Activated naive CD4-positive, alpha-beta T cell treated with anti-CD3 and anti-CD28 coated beads, Interleukin-2, amount 50 U/mL, for 24 hours (primary cell): ENCODE results near the gene LPCAT1.
A peak's percentile ranks its signal among the peaks of the same experiment; 100 is the strongest.
"Not testable (repeated sequence)": the region's sequence is repeated elsewhere in the genome, so short reads cannot be mapped to it uniquely, and the experiment has no call there.

Experiments used
- H3K27ac Mint-ChIP-seq: one replicate; pipeline ENCODE4 v1.8.0; 2021; ENCODE audit warnings: mild to moderate bottlenecking, mixed read lengths
- H3K27me3 Mint-ChIP-seq: one replicate; pipeline ENCODE4 v1.8.0; 2021; ENCODE audit warnings: mixed read lengths
- H3K36me3 Mint-ChIP-seq: one replicate; pipeline ENCODE4 v1.8.0; 2021; ENCODE audit warnings: mixed read lengths
- H3K4me1 Mint-ChIP-seq: one replicate; pipeline ENCODE4 v1.8.0; 2021; ENCODE audit warnings: mixed read lengths
- H3K4me3 Mint-ChIP-seq: one replicate; pipeline ENCODE4 v1.8.0; 2021; ENCODE audit warnings: mild to moderate bottlenecking, mixed read lengths
- H3K9me3 Mint-ChIP-seq: one replicate; pipeline ENCODE4 v1.8.0; 2021; ENCODE audit warnings: mixed read lengths

The LPCAT1 gene

GRCh38 chr5:1510151-1510561 is 13.6 kb downstream of the LPCAT1 start:
- Mint-ChIP-seq H3K9me3 (no peaks in the 10 kb centered on the region), H3K27ac (peak overlapping the region; percentile 41), H3K36me3 (peaks cover 1% of the 10 kb centered on the region), H3K4me1 (peaks cover 14% of the 10 kb centered on the region), H3K4me3 (no peak overlapping the region), H3K27me3 (no peaks in the 10 kb centered on the region)

GRCh38 chr5:1509346-1510085 is 14.2 kb downstream of the LPCAT1 start:
- Mint-ChIP-seq H3K27ac (peak overlapping the region; percentile 43), H3K9me3 (no peaks in the 10 kb centered on the region), H3K4me1 (peaks cover 14% of the 10 kb centered on the region), H3K36me3 (peaks cover 1% of the 10 kb centered on the region), H3K27me3 (no peaks in the 10 kb centered on the region), H3K4me3 (no peak overlapping the region)

DNA sequence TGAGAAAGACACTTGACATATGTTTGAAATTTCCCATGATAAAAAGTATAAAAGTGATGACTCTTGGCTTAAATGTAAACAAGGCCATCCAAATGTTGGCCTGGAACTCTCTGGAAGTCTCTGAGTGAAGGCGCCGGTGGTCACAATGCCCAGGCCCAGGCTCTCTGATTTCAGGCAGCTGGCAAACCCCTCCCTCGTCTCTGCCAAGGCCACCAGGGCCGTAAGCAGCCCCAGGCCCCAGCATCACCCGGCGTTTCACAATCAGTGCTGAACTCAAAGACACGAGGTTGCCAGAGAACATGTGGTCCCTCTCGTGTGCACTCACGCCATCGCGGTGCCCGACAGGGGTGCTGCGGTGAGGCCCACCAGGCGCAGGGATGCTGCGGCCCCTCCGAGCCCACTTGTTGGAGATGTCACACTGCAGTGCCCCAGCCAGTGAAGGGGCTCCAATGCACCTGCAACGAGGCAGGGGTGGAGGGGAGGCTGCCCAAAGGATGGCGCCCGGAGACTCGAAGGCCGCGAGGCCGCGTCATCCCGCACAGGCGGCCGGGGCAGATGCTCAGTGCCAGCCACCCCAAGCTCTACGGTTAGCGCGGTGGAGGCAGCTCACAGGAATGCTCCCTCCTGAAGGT is 15.0 kb downstream of the LPCAT1 start:
- Mint-ChIP-seq H3K27me3 (no peaks in the 10 kb centered on the region), H3K4me3 (no peak overlapping the region), H3K9me3 (no peaks in the 10 kb centered on the region), H3K4me1 (peaks cover 20% of the 10 kb centered on the region), H3K27ac (no peak overlapping the region), H3K36me3 (peaks cover 1% of the 10 kb centered on the region)

- Mint-ChIP-seq H3K36me3 (no peaks in the 10 kb centered on the region), H3K27me3 (no peaks in the 10 kb centered on the region), H3K4me1 (peaks cover 26% of the 10 kb centered on the region), H3K4me3 (no peak overlapping the region), H3K9me3 (no peaks in the 10 kb centered on the region), H3K27ac (no peak overlapping the region)
Observed at GRCh38 chr5:1507961-1508658, 15.7 kb downstream of the LPCAT1 start.

DNA sequence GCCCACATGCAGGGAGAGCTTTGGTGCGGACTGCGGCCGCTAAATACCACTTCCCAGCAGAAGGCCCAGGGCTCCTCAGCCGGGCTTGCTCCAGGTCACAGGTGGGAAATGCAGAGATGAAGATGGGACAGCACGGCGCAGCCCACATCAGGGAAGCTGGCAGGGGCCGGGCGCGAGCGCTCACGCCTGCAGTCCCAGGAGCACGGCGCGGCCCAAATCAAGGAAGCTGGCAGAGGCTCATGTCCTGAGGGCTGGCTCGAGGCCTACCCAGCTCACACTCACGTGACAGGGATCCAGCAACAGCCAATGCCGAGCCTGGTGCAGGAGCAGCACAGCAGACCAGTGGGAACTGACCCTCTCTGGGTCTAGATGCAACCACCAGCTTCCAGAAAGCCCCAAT is 16.3 kb downstream of the LPCAT1 start:
- Mint-ChIP-seq H3K27ac (no peak overlapping the region), H3K27me3 (no peaks in the 10 kb centered on the region), H3K4me3 (no peak overlapping the region), H3K9me3 (no peaks in the 10 kb centered on the region), H3K4me1 (peaks cover 30% of the 10 kb centered on the region), H3K36me3 (no peaks in the 10 kb centered on the region)

- Mint-ChIP-seq H3K9me3 (no peaks in the 10 kb centered on the region), H3K27ac (no peak overlapping the region), H3K36me3 (no peaks in the 10 kb centered on the region), H3K27me3 (no peaks in the 10 kb centered on the region), H3K4me3 (no peak overlapping the region), H3K4me1 (peaks cover 34% of the 10 kb centered on the region)
Observed at GRCh38 chr5:1507014-1507375, 16.8 kb downstream of the LPCAT1 start.

- no peaks in the 10 kb centered on the region for H3K9me3 Mint-ChIP-seq
- H3K4me1 Mint-ChIP-seq, result peaks cover 34% of the 10 kb centered on the region
- no peak overlapping the region for H3K4me3 Mint-ChIP-seq
Observed at GRCh38 chr5:1506242-1507013, 17.3 kb downstream of the LPCAT1 start.

DNA sequence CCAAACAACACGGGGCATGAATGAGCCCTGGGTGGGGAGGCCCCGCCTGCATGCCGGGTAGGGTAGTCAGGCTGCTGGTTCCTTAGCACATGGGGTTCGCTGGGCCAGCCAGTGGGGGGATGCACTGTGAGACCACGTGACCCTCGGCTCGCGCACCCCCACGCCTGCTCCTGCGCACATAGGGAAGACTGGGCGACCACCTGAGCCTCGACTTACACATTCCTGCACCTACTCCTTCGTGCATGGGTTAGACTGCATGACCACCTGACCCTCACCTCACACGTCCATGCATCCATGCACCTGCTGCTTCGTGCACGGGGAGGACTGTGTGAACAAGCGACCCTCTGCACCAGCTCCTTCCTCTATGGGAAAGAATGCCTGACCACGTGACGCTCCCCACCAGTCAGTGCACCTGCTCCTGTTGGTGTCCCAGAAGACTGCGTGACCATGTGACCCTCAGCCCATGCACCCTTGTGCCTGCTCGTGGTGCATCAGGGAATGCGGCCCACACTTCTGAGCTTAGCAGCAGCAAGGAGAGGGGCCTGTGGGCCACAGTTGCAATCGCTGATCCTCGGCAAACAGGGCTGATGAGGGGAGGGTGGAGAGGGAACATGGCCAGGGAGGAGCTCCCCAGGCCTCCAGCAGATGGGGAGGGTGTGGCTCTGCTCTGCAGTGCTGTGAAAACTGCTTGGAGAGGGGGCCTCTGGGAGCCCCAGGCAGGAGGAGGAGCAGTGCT is 18.1 kb downstream of the LPCAT1 start:
- H3K27ac Mint-ChIP-seq, result no peak overlapping the region
- H3K27me3 Mint-ChIP-seq, result no peaks in the 10 kb centered on the region
- H3K4me3 Mint-ChIP-seq, result no peak overlapping the region
- H3K4me1 Mint-ChIP-seq, result peaks cover 34% of the 10 kb centered on the region
- H3K9me3 Mint-ChIP-seq, result no peaks in the 10 kb centered on the region
- no peaks in the 10 kb centered on the region for H3K36me3 Mint-ChIP-seq

More at GRCh38 chr5:1506242-1507013, 17.3 kb downstream of the LPCAT1 start:
- H3K27me3 Mint-ChIP-seq, result no peaks in the 10 kb centered on the region
- no peaks in the 10 kb centered on the region for H3K36me3 Mint-ChIP-seq
- H3K27ac Mint-ChIP-seq, result no peak overlapping the region

DNA sequence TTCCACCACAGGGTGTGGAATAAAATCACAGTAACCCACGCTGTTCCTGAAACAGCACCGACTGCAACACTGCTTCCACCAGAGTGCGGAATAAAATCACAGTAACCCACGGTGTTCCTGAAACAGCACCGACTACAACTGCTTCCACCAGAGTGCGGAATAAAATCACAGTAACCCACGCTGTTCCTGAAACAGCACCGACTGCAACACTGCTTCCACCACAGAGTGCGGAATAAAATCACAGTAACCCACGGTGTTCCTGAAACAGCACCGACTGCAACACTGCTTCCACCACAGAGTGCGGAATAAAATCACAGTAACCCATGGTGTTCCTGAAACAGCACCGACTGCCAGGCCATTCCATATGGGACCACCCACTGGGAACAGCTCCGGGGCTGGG is 18.7 kb downstream of the LPCAT1 start:
- H3K27me3 Mint-ChIP-seq, H3K36me3 Mint-ChIP-seq, H3K4me3 Mint-ChIP-seq, H3K9me3 Mint-ChIP-seq, H3K27ac Mint-ChIP-seq: not testable (repeated sequence)
- peaks cover 31% of the 10 kb centered on the region for H3K4me1 Mint-ChIP-seq

- Mint-ChIP-seq H3K4me1 (peaks cover 28% of the 10 kb centered on the region), H3K36me3 (no peaks in the 10 kb centered on the region), H3K4me3 (no peak overlapping the region), H3K27me3 (no peaks in the 10 kb centered on the region), H3K9me3 (no peaks in the 10 kb centered on the region), H3K27ac (no peak overlapping the region)
Observed at GRCh38 chr5:1504617-1505016, 19.1 kb downstream of the LPCAT1 start.

GRCh38 chr5:1504069-1504595 is 19.6 kb downstream of the LPCAT1 start:
- Mint-ChIP-seq H3K27ac (peak overlapping the region; percentile 20), H3K4me1 (peaks cover 27% of the 10 kb centered on the region), H3K9me3 (no peaks in the 10 kb centered on the region), H3K27me3 (no peaks in the 10 kb centered on the region), H3K4me3 (peak overlapping the region; percentile 55), H3K36me3 (no peaks in the 10 kb centered on the region)

DNA sequence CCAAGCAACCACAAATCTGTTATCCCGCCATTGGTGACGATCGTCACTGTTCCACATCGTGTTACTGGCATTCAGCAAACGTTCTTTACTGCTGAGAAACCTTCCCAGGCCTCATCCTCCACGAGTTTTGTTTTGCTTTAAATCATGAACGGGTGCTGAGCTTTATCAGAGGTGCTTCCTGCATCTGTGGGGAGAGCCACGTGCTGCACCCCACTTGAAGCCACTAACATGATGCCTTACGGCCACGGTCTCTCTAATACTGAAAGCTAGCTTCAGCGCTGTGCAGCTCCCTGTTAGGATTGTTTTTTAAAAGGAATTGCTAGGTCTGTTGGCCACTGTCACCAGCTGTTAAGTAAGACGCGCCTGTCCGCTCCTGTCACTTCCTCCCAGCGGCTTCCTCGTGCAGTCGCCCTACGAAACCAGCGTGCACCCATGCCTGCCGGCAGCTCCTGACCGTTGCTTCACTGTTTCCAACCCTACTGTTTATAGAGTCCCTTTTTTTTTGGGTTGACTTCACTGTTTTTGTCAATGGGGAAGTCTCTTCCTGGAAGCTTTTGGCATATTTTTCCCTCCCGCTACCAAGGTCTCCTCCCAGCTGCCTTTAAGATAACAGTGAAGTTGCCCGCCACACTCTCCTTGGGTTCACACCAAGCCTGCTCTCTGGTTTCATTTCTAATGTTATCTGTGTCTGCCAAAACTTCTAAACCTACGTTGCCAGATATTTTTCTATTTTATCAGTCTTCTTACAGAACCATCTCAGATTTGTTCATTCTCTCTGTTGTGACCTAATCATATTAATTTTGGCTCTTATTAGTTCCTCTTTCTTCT is 20.3 kb downstream of the LPCAT1 start:
- Mint-ChIP-seq H3K36me3 (no peaks in the 10 kb centered on the region), H3K4me1 (peaks cover 27% of the 10 kb centered on the region), H3K4me3 (peak overlapping the region; percentile 55), H3K27ac (peak overlapping the region; percentile 20), H3K9me3 (no peaks in the 10 kb centered on the region), H3K27me3 (no peaks in the 10 kb centered on the region)

DNA sequence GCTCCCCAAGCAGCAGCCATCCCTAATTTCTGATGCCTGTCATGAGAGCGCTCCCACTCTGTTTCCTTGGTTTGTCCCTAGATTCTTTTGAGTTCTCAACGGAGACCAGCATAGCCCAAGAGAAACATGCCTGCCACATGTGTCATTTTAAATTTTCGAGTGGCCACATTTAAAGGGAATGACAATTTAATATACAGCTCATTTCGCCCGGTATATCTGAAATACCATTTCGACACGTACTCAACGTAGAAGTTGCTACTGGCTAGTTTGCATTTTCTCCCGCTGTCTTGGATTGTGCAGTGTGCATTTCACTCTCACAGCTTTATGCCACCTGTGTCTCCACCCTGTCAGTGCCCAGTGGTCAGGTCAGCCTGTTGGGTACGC is 21.0 kb downstream of the LPCAT1 start:
- H3K27me3 Mint-ChIP-seq, result no peaks in the 10 kb centered on the region
- no peaks in the 10 kb centered on the region for H3K36me3 Mint-ChIP-seq
- H3K4me3 Mint-ChIP-seq, result no peak overlapping the region
- H3K9me3 Mint-ChIP-seq, result no peaks in the 10 kb centered on the region
- H3K27ac Mint-ChIP-seq, result no peak overlapping the region
- H3K4me1 Mint-ChIP-seq, result peaks cover 27% of the 10 kb centered on the region

- Mint-ChIP-seq H3K4me3 (peak overlapping the region; percentile 19), H3K36me3 (no peaks in the 10 kb centered on the region), H3K27ac (no peak overlapping the region), H3K27me3 (no peaks in the 10 kb centered on the region), H3K9me3 (no peaks in the 10 kb centered on the region), H3K4me1 (peaks cover 24% of the 10 kb centered on the region)
Observed at GRCh38 chr5:1502046-1502736, 21.6 kb downstream of the LPCAT1 start.
